HepG2 (cell line): Measurements from ENCODE around the gene CHD9NB. TPM values are rescaled to one million over a fixed set of nuclear protein-coding genes. Genes with fewer than 3 reads are reported as not detected.

Experiments used
- GATA4 ChIP-seq: sonication (generic); IDR thresholded peaks from 2 replicates; pipeline ENCODE4 v1.6.1; 2016; ENCODE audit warnings: antibody characterized with exemption, low read depth, borderline replicate concordance
- GFI1 ChIP-seq: sonication (generic); formaldehyde crosslinking; IDR thresholded peaks from 2 replicates; pipeline ENCODE4 v1.5.0; 2020; ENCODE audit warnings: missing genetic modification reagents, mild to moderate bottlenecking, borderline replicate concordance
- IKZF5 ChIP-seq: IDR thresholded peaks from 2 replicates; pipeline ENCODE4 v1.6.1; 2018; ENCODE audit warnings: missing genetic modification reagents, mild to moderate bottlenecking, missing compliant biosample characterization
- KLF9 ChIP-seq: IDR thresholded peaks from 2 replicates; pipeline ENCODE4 v1.6.1; 2016; ENCODE audit warnings: low read depth
- KMT2A ChIP-seq: sonication (generic); formaldehyde crosslinking; IDR thresholded peaks from 2 replicates; pipeline ENCODE4 v1.4.0; 2020; ENCODE audit warnings: missing genetic modification reagents
- SUZ12 ChIP-seq: fragments of 150-350 bp; IDR thresholded peaks from 2 replicates; pipeline ENCODE4 v1.6.1; 2014; ENCODE audit warnings: low read depth, low read length
- TOPORS ChIP-seq: sonication (generic); formaldehyde crosslinking; IDR thresholded peaks from 2 replicates; pipeline ENCODE4 v1.8.0; 2023; ENCODE audit warnings: mild to moderate bottlenecking, missing genetic modification reagents
- UBTF ChIP-seq: sonication (generic); formaldehyde crosslinking; IDR thresholded peaks from 2 replicates; pipeline ENCODE4 v1.4.0; 2020; ENCODE audit warnings: mild to moderate bottlenecking, missing genetic modification reagents
- YEATS2 ChIP-seq: sonication (generic); formaldehyde crosslinking; IDR thresholded peaks from 2 replicates; pipeline ENCODE4 v1.4.0; 2020; ENCODE audit warnings: missing genetic modification reagents, borderline replicate concordance
- ZFP90 ChIP-seq: sonication (generic); formaldehyde crosslinking; IDR thresholded peaks from 2 replicates; pipeline ENCODE4 v1.8.0; 2022; ENCODE audit warnings: missing genetic modification reagents, mild to moderate bottlenecking, inconsistent platforms, borderline replicate concordance
- ZNF383 ChIP-seq: sonication (generic); formaldehyde crosslinking; IDR thresholded peaks from 2 replicates; pipeline ENCODE4 v1.4.0; 2020; ENCODE audit warnings: missing genetic modification reagents, mild to moderate bottlenecking, borderline replicate concordance
- ZNF503 ChIP-seq: sonication (generic); formaldehyde crosslinking; IDR thresholded peaks from 2 replicates; pipeline ENCODE4 v1.4.0; 2020; ENCODE audit warnings: missing genetic modification reagents
- ZNF616 ChIP-seq: sonication (generic); formaldehyde crosslinking; IDR thresholded peaks from 2 replicates; pipeline ENCODE4 v1.5.0; 2020; ENCODE audit warnings: low read depth, mild to moderate bottlenecking, missing genetic modification reagents
- ZNF629 ChIP-seq: sonication (generic); formaldehyde crosslinking; conservative IDR thresholded peaks from 2 replicates; pipeline ENCODE4 v1.5.0; 2020; ENCODE audit warnings: missing genetic modification reagents
- ZNF7 ChIP-seq: IDR thresholded peaks from 2 replicates; pipeline ENCODE4 v1.6.1; 2016; ENCODE audit warnings: missing biosample characterization, missing genetic modification reagents
- ZNF703 ChIP-seq: sonication (generic); formaldehyde crosslinking; IDR thresholded peaks from 2 replicates; pipeline ENCODE4 v1.5.1; 2020; ENCODE audit warnings: missing genetic modification reagents, mild to moderate bottlenecking, moderate library complexity, borderline replicate concordance
- ZNF749 ChIP-seq: sonication (generic); formaldehyde crosslinking; IDR thresholded peaks from 2 replicates; pipeline ENCODE4 v1.8.0; 2022; ENCODE audit warnings: mild to moderate bottlenecking, missing genetic modification reagents, moderate library complexity, borderline replicate concordance
- ZNF839 ChIP-seq: sonication (generic); formaldehyde crosslinking; IDR thresholded peaks from 2 replicates; pipeline ENCODE4 v1.4.0; 2020; ENCODE audit warnings: missing genetic modification reagents, mild to moderate bottlenecking, borderline replicate concordance
- ZNF891 ChIP-seq: sonication (generic); formaldehyde crosslinking; IDR thresholded peaks from 2 replicates; pipeline ENCODE4 v1.5.0; 2020; ENCODE audit warnings: mild to moderate bottlenecking, missing genetic modification reagents
- ZXDC ChIP-seq: sonication (generic); formaldehyde crosslinking; IDR thresholded peaks from 2 replicates; pipeline ENCODE4 v1.5.0; 2020; ENCODE audit warnings: mild to moderate bottlenecking, missing genetic modification reagents
- polyA plus RNA-seq, 8 experiments: library from polyadenylated mRNA; depleted of rRNA in 3 of 8; stranded (reverse) in 7 of 8; unstranded in 1 of 8; fragments of >200 nt; fragmentation: Illumina TruSeq in 4 of 8; extraction: Trizol in 4 of 8; gene quantifications; 2 replicates each; pipeline versions ENCODE4 v1.2.1 to v1.2.3, GENCODE V29; 2011 to 2016; ENCODE audit warnings: low read depth in 4 of 8, missing spikeins in 1 of 8, mixed read lengths in 1 of 8; ENCODE audit not compliant: insufficient read depth in 1 of 8
- total RNA-seq, 5 experiments: library from RNA; depleted of rRNA; stranded (reverse); fragments of >200 nt; fragmentation: Illumina TruSeq; extraction: Trizol; gene quantifications; 2 replicates each; pipeline ENCODE4 v1.2.3, GENCODE V29; 2016; ENCODE audit warnings: low read depth in 1 of 5

The CHD9NB gene
- total and polyA plus RNA-seq, 2 of the 13 experiments (the other 11 are each of a cell fraction or from before 2014, with no cell fraction given): 0.17 to 0.18 TPM

GRCh38 chr16:53054670-53055485 lies 2.2 kb upstream of the CHD9NB start, which contains the start of gene CHD9 (continued):
- TF ChIP-seq UBTF (peak; percentile 98), ZXDC (CRISPR knock-in tag) (peak; percentile 71; the same call in 1 of the 2 replicates), YEATS2 (peak; percentile 90; the same call in 1 of the 2 replicates), ZNF629 (CRISPR knock-in tag) (peak; percentile 40; the same call in 1 of the 2 replicates), ZFP90 (peak; percentile 92; the same call in 1 of the 2 replicates), SUZ12 (no peak), ZNF839 (peak; percentile 85; the same call in 1 of the 2 replicates), ZNF616 (CRISPR knock-in tag) (peak; percentile 76; the same call in 1 of the 2 replicates), ZNF383 (CRISPR knock-in tag) (no peak), TOPORS (CRISPR knock-in tag) (peak; percentile 89), KLF9 (CRISPR knock-in tag) (peak; percentile 87), ZNF703 (CRISPR knock-in tag) (peak; percentile 31), ZNF891 (CRISPR knock-in tag) (peak; percentile 93), ZNF503 (CRISPR knock-in tag) (peak; percentile 83), ZNF7 (CRISPR knock-in tag) (no peak), ZNF749 (CRISPR knock-in tag) (peak; percentile 96), KMT2A (peak; percentile 99), GATA4 (no peak), IKZF5 (CRISPR knock-in tag) (peak; percentile 97), GFI1 (CRISPR knock-in tag) (peak; percentile 93)
